H9 (cell line): ENCODE data around the gene ABHD3. TPM values are rescaled to one million over a fixed set of nuclear protein-coding genes. Genes with fewer than 3 reads are reported as not detected.

Experiments used
- DNase-seq: peaks from one replicate; pipeline ENCODE4 v3.0.0-alpha.2; 2017
- H2AFZ ChIP-seq: one replicate; pipeline ENCODE4 v1.6.1; 2013; ENCODE audit warnings: mild to moderate bottlenecking, low read length, control low read depth, moderate library complexity
- H2AK5ac ChIP-seq: 2 replicates; pipeline ENCODE4 v1.6.1; 2013; ENCODE audit warnings: low read length, control low read depth, mixed read lengths; ENCODE audit not compliant: insufficient read length
- H2BK120ac ChIP-seq: one replicate; pipeline ENCODE4 v1.6.1; 2013; ENCODE audit warnings: low read depth, mild to moderate bottlenecking, low read length, control low read depth, inconsistent platforms; ENCODE audit not compliant: poor library complexity, severe bottlenecking
- H2BK12ac ChIP-seq: 2 replicates; pipeline ENCODE4 v1.6.1; 2013; ENCODE audit warnings: low read length, control low read depth, mixed read lengths, low read depth; ENCODE audit not compliant: insufficient read length
- H2BK15ac ChIP-seq: 2 replicates; pipeline ENCODE4 v1.6.1; 2013; ENCODE audit warnings: low read depth, low read length, control low read depth
- H2BK20ac ChIP-seq: one replicate; pipeline ENCODE4 v1.6.1; 2013; ENCODE audit warnings: low read depth, mild to moderate bottlenecking, low read length, control low read depth, inconsistent platforms; ENCODE audit not compliant: poor library complexity, severe bottlenecking
- H2BK5ac ChIP-seq: 2 replicates; pipeline ENCODE4 v1.6.1; 2013; ENCODE audit warnings: low read length, control low read depth, mixed read lengths; ENCODE audit not compliant: insufficient read length
- H3K14ac ChIP-seq: 2 replicates; pipeline ENCODE4 v1.6.1; 2013; ENCODE audit warnings: low read length, control low read depth; ENCODE audit not compliant: insufficient read depth
- H3K18ac ChIP-seq: 2 replicates; pipeline ENCODE4 v1.6.1; 2013; ENCODE audit warnings: low read depth, mild to moderate bottlenecking, mixed read lengths, low read length, control low read depth; ENCODE audit not compliant: insufficient read length
- H3K23ac ChIP-seq: 2 replicates; pipeline ENCODE4 v1.6.1; 2013; ENCODE audit warnings: low read length, control low read depth, mixed read lengths, low read depth; ENCODE audit not compliant: insufficient read length
- H3K23me2 ChIP-seq: 2 replicates; pipeline ENCODE4 v1.6.1; 2013; ENCODE audit warnings: low read depth, mild to moderate bottlenecking, mixed read lengths, low read length, control low read depth; ENCODE audit not compliant: insufficient read length, poor library complexity, severe bottlenecking
- H3K27ac ChIP-seq: 2 replicates; pipeline ENCODE4 v1.5.1; 2013; ENCODE audit warnings: low read length, control low read depth, mixed read lengths, low read depth; ENCODE audit not compliant: insufficient read length
- H3K27me3 ChIP-seq: 2 replicates; pipeline ENCODE4 v1.6.1; 2013; ENCODE audit warnings: low read length, control low read depth, inconsistent platforms; ENCODE audit not compliant: insufficient read depth
- H3K4ac ChIP-seq: 2 replicates; pipeline ENCODE4 v1.6.1; 2013; ENCODE audit warnings: low read depth, mild to moderate bottlenecking, control low read depth, inconsistent platforms, low read length, moderate library complexity
- H3K4me1 ChIP-seq: 2 replicates; pipeline ENCODE4 v1.6.1; 2013; ENCODE audit warnings: low read length, control low read depth, inconsistent platforms; ENCODE audit not compliant: insufficient read depth
- H3K4me2 ChIP-seq: 2 replicates; pipeline ENCODE4 v1.6.1; 2013; ENCODE audit warnings: low read length, control low read depth, mixed read lengths; ENCODE audit not compliant: insufficient read length, insufficient read depth
- H3K56ac ChIP-seq: 2 replicates; pipeline ENCODE4 v1.6.1; 2013; ENCODE audit warnings: low read depth, mild to moderate bottlenecking, mixed read lengths, low read length, control low read depth; ENCODE audit not compliant: insufficient read length
- H3K79me1 ChIP-seq: 2 replicates; pipeline ENCODE4 v1.6.1; 2013; ENCODE audit warnings: low read depth, mild to moderate bottlenecking, moderate library complexity, low read length, control low read depth, inconsistent platforms; ENCODE audit not compliant: insufficient read depth, poor library complexity, severe bottlenecking
- H3K79me2 ChIP-seq: 2 replicates; pipeline ENCODE4 v1.6.1; 2013; ENCODE audit warnings: low read length, control low read depth, inconsistent platforms; ENCODE audit not compliant: insufficient read depth
- H3K9ac ChIP-seq: 2 replicates; pipeline ENCODE4 v1.6.1; 2013; ENCODE audit warnings: low read length, control low read depth, mixed read lengths; ENCODE audit not compliant: insufficient read length; ENCODE audit errors: extremely low read depth
- H3K9me3 ChIP-seq: one replicate; pipeline ENCODE4 v1.6.1; 2013; ENCODE audit warnings: low read depth, low read length, inconsistent platforms; ENCODE audit not compliant: control insufficient read depth
- H3T11ph ChIP-seq: one replicate; pipeline ENCODE4 v1.6.1; 2013; ENCODE audit warnings: mild to moderate bottlenecking, low read length, control low read depth, inconsistent platforms
- H4K20me1 ChIP-seq: one replicate; pipeline ENCODE4 v1.6.1; 2013; ENCODE audit not compliant: control insufficient read depth, insufficient read length, insufficient read depth
- H4K5ac ChIP-seq: 2 replicates; pipeline ENCODE4 v1.6.1; 2013; ENCODE audit warnings: low read depth, mild to moderate bottlenecking, mixed read lengths, low read length, control low read depth; ENCODE audit not compliant: insufficient read length
- H4K8ac ChIP-seq: replicated peaks from 2 replicates; pipeline ENCODE4 v1.6.1; 2013; ENCODE audit warnings: low read length, control low read depth, mixed read lengths, low read depth; ENCODE audit not compliant: insufficient read length
- H4K91ac ChIP-seq: 2 replicates; pipeline ENCODE4 v1.6.1; 2013; ENCODE audit warnings: low read depth, mild to moderate bottlenecking, moderate library complexity, mixed read lengths, low read length, control low read depth; ENCODE audit not compliant: insufficient read length
- H3K27ac Mint-ChIP-seq, 3 experiments: 2 replicates in 2 of 3; 3 replicates in 1 of 3; pipeline ENCODE4 v1.8.0; 2020 to 2021; ENCODE audit warnings: mixed read lengths in 3 of 3, mild to moderate bottlenecking in 1 of 3, moderate library complexity in 1 of 3
- H3K27me3 Mint-ChIP-seq: 2 replicates; pipeline ENCODE4 v1.8.0; 2021; ENCODE audit warnings: low read depth, mild to moderate bottlenecking, moderate library complexity, mixed read lengths
- H3K36me3 Mint-ChIP-seq, 3 experiments: 2 replicates in 2 of 3; 3 replicates in 1 of 3; pipeline ENCODE4 v1.8.0; 2020 to 2021; ENCODE audit warnings: low read depth in 3 of 3, mixed read lengths in 3 of 3; ENCODE audit not compliant: insufficient read depth in 1 of 3
- H3K4me1 Mint-ChIP-seq, 2 experiments: 2 replicates each; pipeline ENCODE4 v1.8.0; 2020; ENCODE audit warnings: mixed read lengths in 2 of 2
- H3K4me3 Mint-ChIP-seq, 2 experiments: 2 replicates in 1 of 2; 3 replicates in 1 of 2; pipeline ENCODE4 v1.8.0; 2020 to 2021; ENCODE audit warnings: mild to moderate bottlenecking in 2 of 2, mixed read lengths in 2 of 2, moderate library complexity in 1 of 2
- H3K9me3 Mint-ChIP-seq, 2 experiments: 2 replicates in 1 of 2; 3 replicates in 1 of 2; pipeline ENCODE4 v1.8.0; 2020; ENCODE audit warnings: mild to moderate bottlenecking in 2 of 2, mixed read lengths in 2 of 2, moderate library complexity in 1 of 2
- CTCF ChIP-seq: fragments of 200-600 bp; sonication (generic); conservative IDR thresholded peaks from 3 replicates; pipeline ENCODE4 v1.8.0; 2021; ENCODE audit warnings: antibody characterized with exemption, mild to moderate bottlenecking
- WGBS: extraction: QIAGEN DNeasy Blood & Tissue Kit; methylation state at CpG from one replicate; pipeline ENCODE4 v1.1.7; 2013; ENCODE audit warnings: missing lambda C conversion rate, low lambda C conversion rate, mixed read lengths; ENCODE audit not compliant: insufficient read length; ENCODE audit errors: extremely low coverage; 5-methylcytosine and 5-hydroxymethylcytosine counted together
- total RNA-seq: library from RNA; stranded (reverse); gene quantifications from 2 replicates; pipeline ENCODE4 v1.2.1, GENCODE V29; 2021

Gene ABHD3
- total RNA-seq, 1 experiment from 2014 or later, result 12.0 TPM

GRCh38 chr18:21745231-21745630 lies 40.7 kb upstream of the ABHD3 start:
- no peak overlapping the region for H3K9ac ChIP-seq
- no peak overlapping the region for H3K27ac Mint-ChIP-seq
- peaks cover 3% of the 10 kb centered on the region for H3K23me2 ChIP-seq
- H2AK5ac ChIP-seq, result no peak overlapping the region
- no peaks in the 10 kb centered on the region for H3K27me3 ChIP-seq
- no peak overlapping the region for H3K56ac ChIP-seq
- no peaks in the 10 kb centered on the region for H3K27me3 Mint-ChIP-seq
- H3K14ac ChIP-seq, result no peak overlapping the region
- H2BK20ac ChIP-seq, result no peak overlapping the region
- no CpG with 5 or more reads among the region's 5 CpGs for WGBS
- no peak overlapping the region for H2BK15ac ChIP-seq
- no peaks in the 10 kb centered on the region for H3K9me3 ChIP-seq
- H4K20me1 ChIP-seq, result no peaks in the 10 kb centered on the region
- no peak overlapping the region for H3K27ac ChIP-seq
- H3K23ac ChIP-seq, result no peak overlapping the region
- no peaks in the 10 kb centered on the region for H3K79me1 ChIP-seq
- H2BK12ac ChIP-seq, result no peak overlapping the region
- H3K79me2 ChIP-seq, result peaks cover 28% of the 10 kb centered on the region; the same call in 1 of the 2 replicates
- no peak overlapping the region for H2BK120ac ChIP-seq
- H3T11ph ChIP-seq, result no peak overlapping the region
- peak; percentile 30; the same call in 1 of the 3 replicates for TF ChIP-seq CTCF
- H3K4me1 Mint-ChIP-seq, result peaks cover 51 to 59% of the 10 kb centered on the region in 2 experiments
- no peaks in the 10 kb centered on the region for H3K9me3 Mint-ChIP-seq
- no peak overlapping the region for H3K18ac ChIP-seq
- H2BK5ac ChIP-seq, result no peak overlapping the region
- H3K36me3 Mint-ChIP-seq, result peaks cover 0 to 6% (median 0%) of the 10 kb centered on the region in 3 experiments; a peak in 1 of 7 replicates
- no peak overlapping the region for H3K4me2 ChIP-seq
- H4K5ac ChIP-seq, result no peak overlapping the region
- H4K8ac ChIP-seq, result no peak overlapping the region
- no peak overlapping the region for H3K4ac ChIP-seq
- DNase-seq, result no peak
- no peak overlapping the region for H4K91ac ChIP-seq
- H2AFZ ChIP-seq, result no peak overlapping the region
- no peak overlapping the region for H3K4me3 Mint-ChIP-seq
- no peaks in the 10 kb centered on the region for H3K4me1 ChIP-seq
